Measurements from ENCODE around the gene PLA2G4E. TPM values are rescaled to one million over a fixed set of nuclear protein-coding genes. Genes with fewer than 3 reads are reported as not detected.

PLA2G4E gene
- total RNA-seq, 1 experiment from 2014 or later = not detected

DNA sequence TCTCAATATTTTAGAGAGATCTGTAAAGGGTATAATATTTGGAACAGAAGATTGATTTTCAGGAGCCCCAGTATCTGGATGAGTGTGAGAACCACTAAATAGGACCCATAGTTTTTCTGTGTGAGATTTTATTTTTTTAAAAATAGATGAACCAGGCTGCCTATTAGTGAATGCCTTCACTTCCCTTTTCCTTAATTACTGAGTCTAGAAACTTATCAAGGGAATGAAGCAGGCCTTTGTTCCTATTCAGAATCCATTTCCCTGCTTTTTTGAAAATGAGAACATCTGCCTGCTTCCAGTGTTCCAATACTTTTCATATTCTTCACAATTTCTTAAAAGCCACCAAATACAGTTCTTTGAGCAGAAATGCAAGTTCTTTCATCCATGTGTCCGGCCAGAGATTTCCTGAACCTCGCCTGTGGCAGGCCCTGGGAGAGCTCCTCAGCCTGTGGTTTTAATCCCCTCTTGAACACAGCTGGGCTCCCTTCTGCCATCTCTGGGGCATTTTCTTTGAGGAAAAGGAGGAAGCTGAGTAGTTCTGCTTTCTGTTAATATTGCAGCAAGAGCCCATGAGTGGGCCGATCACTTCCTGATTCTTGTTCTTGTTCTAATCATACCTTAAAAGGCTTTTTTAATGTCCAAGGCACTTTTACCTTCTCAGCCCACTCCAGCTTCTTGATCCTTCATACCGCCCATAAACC lies 53.2 kb downstream of the PLA2G4E start:
- Histone ChIP-seq H3K36me3 (ENCODE audit: control insufficient read depth in 1 of 2, insufficient read depth in 2 of 2, low read length in 2 of 2) (no peaks in the 10 kb centered on the region), H3K9ac (ENCODE audit: low read length) (no peak overlapping the region), H3K4me2 (ENCODE audit: low read length) (no peak overlapping the region), H3K27me3 (ENCODE audit: insufficient read depth, low read length) (no peaks in the 10 kb centered on the region), H3K27ac (ENCODE audit: low read depth, low read length) (no peak overlapping the region), H3K9me3 (ENCODE audit: control insufficient read depth in 1 of 2, insufficient read depth in 1 of 2, low read depth in 1 of 2, low read length in 2 of 2) (no peaks in the 10 kb centered on the region), H3K4me1 (ENCODE audit: control insufficient read depth in 1 of 2, insufficient read depth in 2 of 2, low read length in 2 of 2) (peaks cover 18 to 38% of the 10 kb centered on the region in 2 experiments; a peak in 3 of 4 replicates), H3K9me2 (ENCODE audit: insufficient read depth) (no peaks in the 10 kb centered on the region), H3K4me3 (replicated peaks in 1 of 2; ENCODE audit: low read depth in 1 of 2, low read length in 2 of 2) (no peak overlapping the region), H2AFZ (ENCODE audit: low read depth, low read length, poor library complexity, severe bottlenecking) (no peak overlapping the region), H4K20me1 (ENCODE audit: insufficient read depth) (peaks cover 20% of the 10 kb centered on the region; the same call in 1 of the 2 replicates), H3K79me2 (ENCODE audit: insufficient read depth, low read length) (peaks cover 86% of the 10 kb centered on the region)
- BruUV-seq (replicated peaks) = no TSS peak
- ATAC-seq (no peak), DNase-seq (ENCODE audit: low read depth, low spot score) (no peak)
- ChIA-PET POLR2A (no interaction called here), CTCF (no interaction called here), RAD21 (ENCODE audit: low non-redundant PET in 1 of 2, low total read pairs in 2 of 2, uncharacterized antibody in 2 of 2, unreplicated experiment in 2 of 2) (no interaction called here)
- intact Hi-C loops (cut with micrococcal nuclease) = no loop called here
- TF ChIP-seq YY1 (IDR thresholded peaks at IDR 0.05; ENCODE audit: extremely low read depth, insufficient replicate concordance, low read depth, low read length) (no peak), EZH2 (IDR thresholded peaks at IDR 0.05) (no peak), JUND (IDR thresholded peaks at IDR 0.05) (no peak), SIN3A (IDR thresholded peaks at IDR 0.05; ENCODE audit: low read depth) (no peak), CBX3 (IDR thresholded peaks at IDR 0.05; ENCODE audit: low read depth) (no peak), EGR1 (IDR thresholded peaks at IDR 0.05; ENCODE audit: low read depth) (no peak), CEBPB (IDR thresholded peaks at IDR 0.05; ENCODE audit: low read depth) (no peak), EZH2phosphoT487 (IDR thresholded peaks at IDR 0.05; ENCODE audit: borderline replicate concordance) (no peak), ELF1 (IDR thresholded peaks at IDR 0.05; ENCODE audit: borderline replicate concordance, low read depth) (no peak), TCF7L2 (IDR thresholded peaks at IDR 0.05; ENCODE audit: borderline replicate concordance, extremely low read depth, insufficient read depth, insufficient read length) (no peak), POLR2A (IDR thresholded peaks at IDR 0.05; ENCODE audit: borderline replicate concordance, extremely low read depth, insufficient read depth, insufficient read length) (no peak), SP1 (IDR thresholded peaks at IDR 0.05; ENCODE audit: low read depth) (no peak), RAD21 (IDR thresholded peaks at IDR 0.05; ENCODE audit: low read depth) (no peak), SRF (IDR thresholded peaks at IDR 0.05; ENCODE audit: low read depth) (no peak), POLR2AphosphoS5 (IDR thresholded peaks at IDR 0.05; ENCODE audit: low read depth, low read length) (no peak), ZFX (IDR thresholded peaks at IDR 0.05) (no peak)
- TF ChIP-seq, protein P1, sequence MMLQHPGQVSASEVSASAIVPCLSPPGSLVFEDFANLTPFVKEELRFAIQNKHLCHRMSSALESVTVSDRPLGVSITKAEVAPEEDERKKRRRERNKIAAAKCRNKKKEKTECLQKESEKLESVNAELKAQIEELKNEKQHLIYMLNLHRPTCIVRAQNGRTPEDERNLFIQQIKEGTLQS (IDR thresholded peaks at IDR 0.05) = no peak
- TF ChIP-seq, protein P2, sequence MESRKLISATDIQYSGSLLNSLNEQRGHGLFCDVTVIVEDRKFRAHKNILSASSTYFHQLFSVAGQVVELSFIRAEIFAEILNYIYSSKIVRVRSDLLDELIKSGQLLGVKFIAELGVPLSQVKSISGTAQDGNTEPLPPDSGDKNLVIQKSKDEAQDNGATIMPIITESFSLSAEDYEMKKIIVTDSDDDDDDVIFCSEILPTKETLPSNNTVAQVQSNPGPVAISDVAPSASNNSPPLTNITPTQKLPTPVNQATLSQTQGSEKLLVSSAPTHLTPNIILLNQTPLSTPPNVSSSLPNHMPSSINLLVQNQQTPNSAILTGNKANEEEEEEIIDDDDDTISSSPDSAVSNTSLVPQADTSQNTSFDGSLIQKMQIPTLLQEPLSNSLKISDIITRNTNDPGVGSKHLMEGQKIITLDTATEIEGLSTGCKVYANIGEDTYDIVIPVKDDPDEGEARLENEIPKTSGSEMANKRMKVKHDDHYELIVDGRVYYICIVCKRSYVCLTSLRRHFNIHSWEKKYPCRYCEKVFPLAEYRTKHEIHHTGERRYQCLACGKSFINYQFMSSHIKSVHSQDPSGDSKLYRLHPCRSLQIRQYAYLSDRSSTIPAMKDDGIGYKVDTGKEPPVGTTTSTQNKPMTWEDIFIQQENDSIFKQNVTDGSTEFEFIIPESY (IDR thresholded peaks at IDR 0.05; ENCODE audit: extremely low read depth, insufficient replicate concordance, low read length) = no peak
- TF ChIP-seq, protein P3, sequence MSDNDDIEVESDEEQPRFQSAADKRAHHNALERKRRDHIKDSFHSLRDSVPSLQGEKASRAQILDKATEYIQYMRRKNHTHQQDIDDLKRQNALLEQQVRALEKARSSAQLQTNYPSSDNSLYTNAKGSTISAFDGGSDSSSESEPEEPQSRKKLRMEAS (IDR thresholded peaks at IDR 0.05) = no peak

Measured in HCT116 (cell line).